IMR-90 (cell line): ENCODE data around the gene TLDC2. TPM values are rescaled to one million over a fixed set of nuclear protein-coding genes. Genes with fewer than 3 reads are reported as not detected.

Experiments
- ATAC-seq: fragments of 200-7000 bp; cut with Tn5 transposase; 2 replicates; pipeline ENCODE4 v1.9.1; 2020; ENCODE audit warnings: low read depth, mild to moderate bottlenecking, moderate library complexity
- BruUV-seq: library from RNA; stranded (reverse); fragments of 400-500 nt; replicated peaks from 2 replicates; lab custom pipeline; 2021; lab: Mats Ljungman, UMichigan
- CTCF ChIA-PET: fragments of 300-600 bp; formaldehyde crosslinking; extraction: SDS; loops from one replicate; lab custom pipeline; 2021; ENCODE audit warnings: antibody characterized with exemption; lab: Yijun Ruan, JAX
- POLR2A ChIA-PET: fragments of 300-600 bp; sonication (Branson Sonifier 250); formaldehyde crosslinking; loops from one replicate; lab custom pipeline; 2022; ENCODE audit warnings: antibody characterized with exemption; ENCODE audit not compliant: unreplicated experiment; lab: Charles Lee
- DNase-seq: peaks from one replicate; pipeline ENCODE4 v3.0.0; 2013
- H2AFZ ChIP-seq: replicated peaks from 2 replicates; pipeline ENCODE3; 2013; ENCODE audit warnings: low read length, mild to moderate bottlenecking; ENCODE audit not compliant: poor library complexity
- H2AK5ac ChIP-seq: 2 replicates; pipeline ENCODE4 v1.6.1; 2013; ENCODE audit warnings: low read depth, low read length, inconsistent platforms
- H2AK9ac ChIP-seq: replicated peaks from 2 replicates; pipeline ENCODE3; 2013; ENCODE audit warnings: mild to moderate bottlenecking, low read depth, low read length, moderate library complexity; ENCODE audit not compliant: poor library complexity
- H2BK120ac ChIP-seq: 2 replicates; pipeline ENCODE4 v1.6.1; 2013; ENCODE audit warnings: low read depth, low read length, inconsistent platforms
- H2BK15ac ChIP-seq: 3 replicates; pipeline ENCODE4 v1.6.1; 2013; ENCODE audit warnings: low read depth, low read length, inconsistent platforms
- H2BK20ac ChIP-seq: 2 replicates; pipeline ENCODE4 v1.6.1; 2013; ENCODE audit warnings: low read depth, mild to moderate bottlenecking, inconsistent platforms, low read length, moderate library complexity
- H2BK5ac ChIP-seq: 2 replicates; pipeline ENCODE4 v1.6.1; 2013; ENCODE audit warnings: mild to moderate bottlenecking, low read depth, low read length, inconsistent platforms; ENCODE audit not compliant: poor library complexity, severe bottlenecking
- H3K14ac ChIP-seq: replicated peaks from 2 replicates; pipeline ENCODE4 v1.6.1; 2013; ENCODE audit warnings: low read depth, low read length, inconsistent platforms
- H3K18ac ChIP-seq: 2 replicates; pipeline ENCODE4 v1.6.1; 2013; ENCODE audit warnings: low read depth, low read length, control low read depth
- H3K23ac ChIP-seq: 2 replicates; pipeline ENCODE4 v1.6.1; 2013; ENCODE audit warnings: low read depth, low read length, inconsistent platforms
- H3K27ac ChIP-seq: 2 replicates; pipeline ENCODE4 v1.5.1; 2013; ENCODE audit warnings: mild to moderate bottlenecking, control low read depth, low read length; ENCODE audit not compliant: insufficient read depth
- H3K27me3 ChIP-seq: 2 replicates; pipeline ENCODE4 v1.6.1; 2013; ENCODE audit warnings: low read length; ENCODE audit not compliant: control insufficient read depth, insufficient read depth
- H3K36me3 ChIP-seq: 2 replicates; pipeline ENCODE4 v1.6.1; 2013; ENCODE audit warnings: low read length, mixed read lengths; ENCODE audit not compliant: control insufficient read depth, insufficient read depth
- H3K4ac ChIP-seq: 2 replicates; pipeline ENCODE4 v1.6.1; 2013; ENCODE audit warnings: low read depth, low read length, inconsistent platforms
- H3K4me1 ChIP-seq: 2 replicates; pipeline ENCODE4 v1.6.1; 2013; ENCODE audit warnings: low read length, mixed read lengths; ENCODE audit not compliant: control insufficient read depth, insufficient read depth
- H3K4me2 ChIP-seq: 2 replicates; pipeline ENCODE4 v1.6.1; 2013; ENCODE audit warnings: low read depth, mild to moderate bottlenecking, control low read depth, low read length, moderate library complexity
- H3K4me3 ChIP-seq: 2 replicates; pipeline ENCODE4 v1.5.1; 2013; ENCODE audit warnings: low read depth, mild to moderate bottlenecking, control low read depth, low read length, moderate library complexity; ENCODE audit not compliant: insufficient read depth
- H3K56ac ChIP-seq: 2 replicates; pipeline ENCODE4 v1.6.1; 2013; ENCODE audit warnings: low read length, inconsistent platforms; ENCODE audit not compliant: insufficient read depth; ENCODE audit errors: extremely low read depth
- H3K79me1 ChIP-seq, 2 experiments: 2 replicates each; pipeline ENCODE4 v1.6.1; 2013; ENCODE audit warnings: low read length in 2 of 2, inconsistent platforms in 1 of 2, low read depth in 1 of 2
- H3K9ac ChIP-seq: 2 replicates; pipeline ENCODE4 v1.6.1; 2013; ENCODE audit warnings: low read depth, low read length, control low read depth
- H3K9me1 ChIP-seq: 2 replicates; pipeline ENCODE4 v1.6.1; 2013; ENCODE audit warnings: low read length, inconsistent platforms; ENCODE audit not compliant: insufficient read depth
- H3K9me3 ChIP-seq: 2 replicates; pipeline ENCODE4 v1.6.1; 2013; ENCODE audit warnings: low read length; ENCODE audit not compliant: control insufficient read depth, insufficient read depth
- H4K20me1 ChIP-seq: 2 replicates; pipeline ENCODE4 v1.6.1; 2013; ENCODE audit warnings: low read length, inconsistent platforms; ENCODE audit not compliant: insufficient read depth
- H4K5ac ChIP-seq: 2 replicates; pipeline ENCODE4 v1.6.1; 2013; ENCODE audit warnings: mild to moderate bottlenecking, low read depth, low read length, control low read depth
- H4K8ac ChIP-seq, 2 experiments: 2 replicates each; pipeline ENCODE4 v1.6.1; 2013; ENCODE audit warnings: low read depth in 2 of 2, low read length in 2 of 2, control low read depth in 1 of 2, inconsistent platforms in 1 of 2
- H4K91ac ChIP-seq: 2 replicates; pipeline ENCODE4 v1.6.1; 2013; ENCODE audit warnings: low read depth, low read length, inconsistent platforms; ENCODE audit not compliant: insufficient read depth
- BHLHE40 ChIP-seq: fragments of 150-350 bp; IDR thresholded peaks from 2 replicates; pipeline ENCODE4 v1.6.1; 2016; ENCODE audit warnings: mild to moderate bottlenecking, low read depth, low read length
- CEBPB ChIP-seq: IDR thresholded peaks from 2 replicates; pipeline ENCODE4 v1.6.1; 2012; ENCODE audit warnings: low read depth, low read length, improper control_type of control experiment
- CHD1 ChIP-seq: IDR thresholded peaks from 2 replicates; pipeline ENCODE4 v1.6.1; 2012; ENCODE audit warnings: low read depth, low read length, improper control_type of control experiment
- CTCF ChIP-seq: conservative IDR thresholded peaks from 2 replicates; pipeline ENCODE4 v1.5.1; 2012; ENCODE audit warnings: mild to moderate bottlenecking, low read depth, low read length, improper control_type of control experiment
- ELK1 ChIP-seq: fragments of 150-350 bp; IDR thresholded peaks from 2 replicates; pipeline ENCODE4 v1.6.1; 2016; ENCODE audit warnings: low read depth, mild to moderate bottlenecking, low read length, moderate library complexity, borderline replicate concordance
- FOS ChIP-seq: fragments of 150-350 bp; IDR thresholded peaks from 2 replicates; pipeline ENCODE4 v1.6.1; 2016; ENCODE audit warnings: low read depth, low read length
- MAFK ChIP-seq: IDR thresholded peaks from 2 replicates; pipeline ENCODE4 v1.6.1; 2012; ENCODE audit warnings: low read depth, low read length, improper control_type of control experiment
- MAZ ChIP-seq: IDR thresholded peaks from 2 replicates; pipeline ENCODE4 v1.6.1; 2012; ENCODE audit warnings: low read depth, mild to moderate bottlenecking, low read length, improper control_type of control experiment, moderate library complexity, borderline replicate concordance
- MXI1 ChIP-seq: IDR thresholded peaks from 2 replicates; pipeline ENCODE4 v1.6.1; 2012; ENCODE audit warnings: low read depth, mild to moderate bottlenecking, low read length, moderate library complexity, borderline replicate concordance
- NFE2L2 ChIP-seq: fragments of 150-350 bp; IDR thresholded peaks from 2 replicates; pipeline ENCODE4 v1.6.1; 2016; ENCODE audit warnings: low read depth, mild to moderate bottlenecking, low read length
- POLR2A ChIP-seq: IDR thresholded peaks from 2 replicates; pipeline ENCODE4 v1.6.1; 2012; ENCODE audit warnings: mild to moderate bottlenecking, low read depth, low read length
- RAD21 ChIP-seq: IDR thresholded peaks from 2 replicates; pipeline ENCODE4 v1.6.1; 2012; ENCODE audit warnings: low read length, improper control_type of control experiment
- RCOR1 ChIP-seq: IDR thresholded peaks from 2 replicates; pipeline ENCODE4 v1.6.1; 2012; ENCODE audit warnings: mild to moderate bottlenecking, low read length, improper control_type of control experiment; ENCODE audit not compliant: insufficient replicate concordance
- RFX5 ChIP-seq: IDR thresholded peaks from 2 replicates; pipeline ENCODE4 v1.8.0; 2012; ENCODE audit warnings: low read depth, mild to moderate bottlenecking, low read length, moderate library complexity
- SMC3 ChIP-seq: fragments of 150-350 bp; IDR thresholded peaks from 2 replicates; pipeline ENCODE4 v1.6.1; 2016; ENCODE audit warnings: low read depth, mild to moderate bottlenecking, antibody characterized with exemption, low read length, moderate library complexity
- USF2 ChIP-seq: fragments of 150-350 bp; IDR thresholded peaks from 2 replicates; pipeline ENCODE4 v1.6.1; 2017; ENCODE audit warnings: mild to moderate bottlenecking, antibody characterized with exemption, low read length, low read depth
- WGBS, 2 experiments: methylation state at CpG; one replicate each; pipeline versions ENCODE4 v1.1.5 to v1.1.7; 2013; ENCODE audit warnings: missing lambda C conversion rate in 2 of 2; ENCODE audit not compliant: insufficient read length in 1 of 2; ENCODE audit errors: extremely low coverage in 2 of 2; 5-methylcytosine and 5-hydroxymethylcytosine counted together
- dilution Hi-C: fragments of 300-500 bp; cut with HindIII; formaldehyde crosslinking; loops from one replicate; pipeline ENCODE4 v1.14.3; 2018; ENCODE audit warnings: low sequenced_read_pairs; ENCODE audit not compliant: unreplicated experiment
- in situ Hi-C: fragments of 300-500 bp; cut with MboI; formaldehyde crosslinking; loops from 3 replicates; pipeline ENCODE4 v1.14.3; 2019; ENCODE audit warnings: low sequenced_read_pairs, inconsistent platforms, mixed read lengths
- intact Hi-C: fragments of 100-400 bp; cut with micrococcal nuclease; formaldehyde crosslinking; loops from 2 replicates; pipeline ENCODE4 v1.10.0; 2022
- polyA plus RNA-seq, 3 experiments: library from polyadenylated mRNA; depleted of rRNA; stranded (reverse); fragments of >200 nt; gene quantifications; 2 replicates each; pipeline ENCODE4 v1.2.3, GENCODE V29; 2012; ENCODE audit warnings: low replicate concordance in 1 of 3
- total RNA-seq: library from RNA; depleted of rRNA; stranded (reverse); fragments of >200 nt; gene quantifications from 2 replicates; pipeline ENCODE4 v1.2.3, GENCODE V29; 2012

TLDC2 gene
- total and polyA plus RNA-seq, 2 of the 4 experiments (the other 2 are of a cell fraction), result 0.18 to 0.19 TPM

- H2AFZ ChIP-seq, result no peak overlapping the region
- H4K8ac ChIP-seq, result no peak overlapping the region
- H3K9me1 ChIP-seq, result no peaks in the 10 kb centered on the region
- no peak overlapping the region for H2BK5ac ChIP-seq
- ChIA-PET CTCF (no interaction called here), POLR2A (no interaction called here)
- peaks cover 2% of the 10 kb centered on the region; the same call in 1 of the 2 replicates for H3K36me3 ChIP-seq
- ATAC-seq (no peak), DNase-seq (no peak)
- H2AK9ac ChIP-seq, result no peak overlapping the region
- no peak overlapping the region for H4K5ac ChIP-seq
- H3K56ac ChIP-seq, result no peak overlapping the region
- H3K79me1 ChIP-seq, result no peaks in the 10 kb centered on the region
- H2BK120ac ChIP-seq, result no peak overlapping the region
- in situ Hi-C loops (no loop called here), dilution Hi-C loops (no loop called here), intact Hi-C loops (no loop called here)
- H2AK5ac ChIP-seq, result no peak overlapping the region
- H4K20me1 ChIP-seq, result no peaks in the 10 kb centered on the region
- H3K4ac ChIP-seq, result no peak overlapping the region
- H3K27me3 ChIP-seq, result no peaks in the 10 kb centered on the region
- no peak overlapping the region for H3K4me2 ChIP-seq
- H3K18ac ChIP-seq, result no peak overlapping the region
- no peak overlapping the region for H3K14ac ChIP-seq
- no peak overlapping the region for H3K23ac ChIP-seq
- H3K4me3 ChIP-seq, result no peak overlapping the region
- BruUV-seq, result no TSS peak
- TF ChIP-seq CEBPB (no peak), SMC3 (no peak), RCOR1 (no peak), CHD1 (no peak), FOS (no peak), NFE2L2 (no peak), ELK1 (no peak), BHLHE40 (no peak), CTCF (no peak), MXI1 (no peak), POLR2A (no peak), RAD21 (no peak), MAZ (no peak), RFX5 (no peak), USF2 (no peak), MAFK (no peak)
- 75% methylated on average over 2 of the region's 3 CpGs; no CpG with 5 or more reads in 1 of the 2 experiments for WGBS, 2 experiments
- no peak overlapping the region for H3K9ac ChIP-seq
- H4K91ac ChIP-seq, result no peak overlapping the region
- H3K9me3 ChIP-seq, result no peaks in the 10 kb centered on the region
- no peak overlapping the region for H3K27ac ChIP-seq
- no peak overlapping the region for H2BK20ac ChIP-seq
- no peak overlapping the region for H2BK15ac ChIP-seq
- H3K4me1 ChIP-seq, result no peaks in the 10 kb centered on the region
Measured at GRCh38 chr20:36893801-36894200, 17.9 kb downstream of the TLDC2 start.
